ENCODE measurements around the gene EZH2. TPM values are rescaled to one million over a fixed set of nuclear protein-coding genes. Genes with fewer than 3 reads are reported as not detected.

EZH2 gene
- total RNA-seq = 9.8 and 11.8 TPM in 2 replicates

GRCh38 chr7:148884049-148884298 is at the start of gene EZH2:
Gene EZH2 (minus strand): TSS chr7:148884291. CDS start chr7:148847298, 36,993 bp downstream.

Other genes with a start within 250 kb of the EZH2 start
- 40.5 and 48.6 TPM in 2 replicates for gene CUL1, start 185.4 kb downstream of the EZH2 start, total RNA-seq
- gene PDIA4, start 144.2 kb upstream of the EZH2 start, total RNA-seq = 186 and 471 TPM in 2 replicates
- gene ZNF786, start 206.4 kb upstream of the EZH2 start, total RNA-seq = 5.3 and 6.4 TPM in 2 replicates
- 1.6 and 6.6 TPM in 2 replicates for gene ZNF425, start 242.0 kb upstream of the EZH2 start, total RNA-seq